Right forelimb (tissue), 1 donor: Measurements from ENCODE around the gene TAF1L.

Experiments used
- DNase-seq: peaks from one replicate; pipeline ENCODE4 v3.0.0-alpha.2; 2018

Gene TAF1L

GRCh38 chr9:32590476-32590875 lies 45.0 kb downstream of the TAF1L start:
- DNase-seq, result no peak

DNA sequence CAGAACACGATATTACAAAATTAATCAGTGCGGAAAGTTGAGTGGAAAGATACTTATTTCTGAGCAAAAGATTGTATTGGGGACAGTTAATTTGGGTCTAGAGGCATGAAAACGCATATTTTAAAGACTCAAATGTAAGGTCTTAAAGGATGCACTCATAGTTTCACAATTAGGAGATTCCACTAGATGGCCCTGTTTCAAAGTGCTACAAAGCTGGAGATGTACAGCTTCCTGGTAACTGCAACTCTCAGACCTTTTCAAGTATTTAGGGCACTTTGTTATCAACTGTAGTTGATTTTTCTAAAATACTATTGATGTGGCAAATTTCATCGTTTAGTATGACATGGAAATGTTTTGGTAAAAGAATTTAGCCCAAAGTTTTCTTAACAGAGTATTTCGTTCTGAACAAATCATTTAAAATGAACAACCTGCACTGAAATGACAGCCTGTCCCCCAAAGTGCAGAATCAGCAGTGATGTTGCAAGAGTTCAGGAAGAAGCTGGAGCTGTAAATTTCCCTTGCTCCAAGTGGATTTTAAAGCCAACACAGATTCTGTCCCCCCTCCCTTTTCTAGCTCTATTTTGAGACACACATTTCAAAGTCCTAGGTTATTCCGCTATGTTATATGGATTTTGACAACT lies 46.3 kb downstream of the TAF1L start:
- DNase-seq, result no peak

DNA sequence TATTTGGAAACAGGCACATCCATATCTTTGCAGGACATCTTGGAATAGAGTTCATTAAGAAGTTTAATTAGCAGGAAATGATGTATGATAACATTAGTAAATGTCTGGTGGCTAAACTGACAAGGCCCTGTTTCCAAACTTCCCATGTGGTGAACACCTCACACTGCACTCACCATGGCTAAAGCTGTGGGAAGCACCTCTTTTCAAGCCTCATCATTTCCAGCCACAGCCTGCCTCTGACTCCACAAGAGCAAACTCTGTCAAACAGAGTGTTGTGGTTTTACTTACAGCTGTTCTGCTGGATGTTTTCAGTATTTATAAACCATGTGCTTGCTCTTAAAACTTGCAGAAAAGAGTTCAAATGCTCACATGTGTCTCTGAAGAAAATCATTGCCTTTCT lies 47.6 kb downstream of the TAF1L start:
- no peak for DNase-seq

DNA sequence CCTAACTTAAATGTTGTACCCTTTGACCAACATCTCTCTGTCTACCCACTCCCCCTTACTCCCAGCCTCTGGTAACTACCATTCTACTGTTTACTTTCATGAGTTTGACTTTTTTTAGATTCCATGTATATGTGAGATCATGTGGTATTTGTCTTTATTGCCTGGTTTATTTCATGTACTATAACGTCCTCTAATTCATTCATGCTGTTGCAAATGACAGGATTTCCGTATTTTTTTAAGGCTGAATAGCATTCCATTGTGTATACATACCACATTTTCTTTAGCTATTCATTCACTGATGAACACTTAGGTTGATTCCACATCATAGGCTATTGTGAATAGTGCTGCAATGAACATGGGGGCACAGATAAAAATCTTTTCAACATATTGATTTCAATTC lies 50.7 kb downstream of the TAF1L start:
- DNase-seq, result no peak

- no peak for DNase-seq
These were observed 53.8 kb downstream of the TAF1L start for GRCh38 chr9:32581512-32582143.

GRCh38 chr9:32580631-32581300 lies 54.7 kb downstream of the TAF1L start:
- no peak for DNase-seq

DNA sequence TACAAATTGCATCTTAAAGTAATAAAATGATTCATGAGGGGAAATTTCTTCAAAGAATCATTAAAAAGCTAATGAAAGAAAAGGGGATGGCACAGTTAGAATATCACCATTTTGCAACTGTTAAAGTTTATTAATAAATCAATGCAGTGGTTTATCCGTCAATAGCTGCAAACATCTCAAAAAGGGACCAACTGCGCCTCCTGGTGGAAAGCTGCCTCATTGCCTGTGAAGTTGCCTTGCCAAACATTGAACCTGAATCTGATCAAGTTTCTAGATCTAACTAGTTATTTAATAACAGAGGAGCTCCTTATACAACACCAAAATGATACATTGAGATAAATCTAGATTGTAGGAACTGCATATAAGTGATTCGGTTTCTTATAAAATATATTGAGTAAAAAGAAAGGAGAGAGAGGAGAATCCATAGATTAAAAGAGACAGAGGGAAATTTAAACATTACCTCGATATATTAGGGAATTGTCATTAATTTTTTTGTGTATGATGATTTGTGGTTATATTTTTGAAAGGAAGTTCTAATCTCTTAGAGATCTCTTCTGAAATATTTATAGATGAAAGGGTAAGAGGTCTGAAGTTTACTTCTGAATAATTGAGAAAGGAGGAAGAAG lies 55.6 kb downstream of the TAF1L start:
- DNase-seq, result peak; percentile 78
